ENCODE data around the gene SF3B1.
A peak's percentile ranks its signal among the peaks of the same experiment; 100 is the strongest.

Gene SF3B1

GRCh38 chr2:197405582-197405981 lies 29.2 kb downstream of the SF3B1 start:
- Histone ChIP-seq H3K27ac (no peak overlapping the region), H3K9me3 (ENCODE audit: low read depth, low read length) (no peaks in the 10 kb centered on the region), H3K36me3 (ENCODE audit: insufficient read depth, low read length) (peaks cover 97% of the 10 kb centered on the region), H3K4me3 (no peak overlapping the region), H3K9ac (ENCODE audit: insufficient read length) (no peak overlapping the region)
- TF ChIP-seq EZH2 (IDR thresholded peaks at IDR 0.05): no peak
- no peak for TF ChIP-seq FOXP2 (optimal IDR thresholded peaks at IDR 0.05; ENCODE audit: control extremely low read depth, extremely low read length, insufficient read depth)
- no peak for TF ChIP-seq POLR2AphosphoS5 (IDR thresholded peaks at IDR 0.05; ENCODE audit: borderline replicate concordance, low read depth, low read length)
- DNase-seq (ENCODE audit: low read depth, low spot score): no peak

GRCh38 chr2:197399887-197400540 lies 34.8 kb downstream of the SF3B1 start:
- Histone ChIP-seq H3K9me3 (ENCODE audit: low read depth, low read length) (no peaks in the 10 kb centered on the region), H3K9ac (ENCODE audit: insufficient read length) (no peak overlapping the region), H3K27ac (no peak overlapping the region), H3K36me3 (ENCODE audit: insufficient read depth, low read length) (peaks cover 98% of the 10 kb centered on the region), H3K4me3 (no peak overlapping the region)
- no peak for DNase-seq (ENCODE audit: low read depth, low spot score)
- no peak for TF ChIP-seq POLR2AphosphoS5 (IDR thresholded peaks at IDR 0.05; ENCODE audit: borderline replicate concordance, low read depth, low read length)
- no peak for TF ChIP-seq EZH2 (IDR thresholded peaks at IDR 0.05)
- no peak for TF ChIP-seq FOXP2 (optimal IDR thresholded peaks at IDR 0.05; ENCODE audit: control extremely low read depth, extremely low read length, insufficient read depth)

- Histone ChIP-seq H3K27ac (no peak overlapping the region), H3K9me3 (ENCODE audit: low read depth, low read length) (no peaks in the 10 kb centered on the region), H3K9ac (ENCODE audit: insufficient read length) (no peak overlapping the region), H3K36me3 (ENCODE audit: insufficient read depth, low read length) (peaks cover 97% of the 10 kb centered on the region), H3K4me3 (no peak overlapping the region)
- TF ChIP-seq POLR2AphosphoS5 (IDR thresholded peaks at IDR 0.05; ENCODE audit: borderline replicate concordance, low read depth, low read length) (no peak), EZH2 (IDR thresholded peaks at IDR 0.05) (no peak), FOXP2 (optimal IDR thresholded peaks at IDR 0.05; ENCODE audit: control extremely low read depth, extremely low read length, insufficient read depth) (no peak)
- no peak for DNase-seq (ENCODE audit: low read depth, low spot score)
Observed at GRCh38 chr2:197398913-197399312, 35.9 kb downstream of the SF3B1 start.

GRCh38 chr2:197391220-197391717 lies 43.6 kb downstream of the SF3B1 start:
- DNase-seq (ENCODE audit: low read depth, low spot score): no peak
- no peak overlapping the region for H3K27ac ChIP-seq
- H3K9me3 ChIP-seq (ENCODE audit: low read depth, low read length): no peaks in the 10 kb centered on the region
- H3K36me3 ChIP-seq (ENCODE audit: insufficient read depth, low read length): peaks cover 53% of the 10 kb centered on the region
- no peak overlapping the region for H3K4me3 ChIP-seq
- TF ChIP-seq POLR2AphosphoS5 (IDR thresholded peaks at IDR 0.05; ENCODE audit: borderline replicate concordance, low read depth, low read length) (no peak), EZH2 (IDR thresholded peaks at IDR 0.05) (no peak), FOXP2 (optimal IDR thresholded peaks at IDR 0.05; ENCODE audit: control extremely low read depth, extremely low read length, insufficient read depth) (no peak)
- H3K9ac ChIP-seq (ENCODE audit: insufficient read length): no peak overlapping the region

GRCh38 chr2:197388866-197389587 lies 45.8 kb downstream of the SF3B1 start:
- DNase-seq (ENCODE audit: low read depth, low spot score): no peak

GRCh38 chr2:197387179-197387578 lies 47.6 kb downstream of the SF3B1 start:
- H3K27ac ChIP-seq: no peak overlapping the region
- no peak overlapping the region for H3K9ac ChIP-seq (ENCODE audit: insufficient read length)
- TF ChIP-seq FOXP2 (optimal IDR thresholded peaks at IDR 0.05; ENCODE audit: control extremely low read depth, extremely low read length, insufficient read depth) (no peak), POLR2AphosphoS5 (IDR thresholded peaks at IDR 0.05; ENCODE audit: borderline replicate concordance, low read depth, low read length) (no peak), EZH2 (IDR thresholded peaks at IDR 0.05) (no peak)
- DNase-seq (ENCODE audit: low read depth, low spot score): no peak
- peaks cover 21% of the 10 kb centered on the region for H3K36me3 ChIP-seq (ENCODE audit: insufficient read depth, low read length)
- H3K4me3 ChIP-seq: no peak overlapping the region
- no peaks in the 10 kb centered on the region for H3K9me3 ChIP-seq (ENCODE audit: low read depth, low read length)

More at GRCh38 chr2:197388866-197389587, 45.8 kb downstream of the SF3B1 start:
- Histone ChIP-seq H3K27ac (peak overlapping the region; percentile 64; the same call in 1 of the 2 replicates), H3K9ac (ENCODE audit: insufficient read length) (no peak overlapping the region), H3K9me3 (ENCODE audit: low read depth, low read length) (no peaks in the 10 kb centered on the region), H3K4me3 (no peak overlapping the region), H3K36me3 (ENCODE audit: insufficient read depth, low read length) (peaks cover 32% of the 10 kb centered on the region)
- no peak for TF ChIP-seq EZH2 (IDR thresholded peaks at IDR 0.05)
- no peak for TF ChIP-seq POLR2AphosphoS5 (IDR thresholded peaks at IDR 0.05; ENCODE audit: borderline replicate concordance, low read depth, low read length)
- TF ChIP-seq FOXP2 (optimal IDR thresholded peaks at IDR 0.05; ENCODE audit: control extremely low read depth, extremely low read length, insufficient read depth): no peak

- DNase-seq (ENCODE audit: low read depth, low spot score): no peak
- H3K27ac ChIP-seq: no peak overlapping the region
- TF ChIP-seq EZH2 (IDR thresholded peaks at IDR 0.05): no peak
- TF ChIP-seq POLR2AphosphoS5 (IDR thresholded peaks at IDR 0.05; ENCODE audit: borderline replicate concordance, low read depth, low read length): no peak
- TF ChIP-seq FOXP2 (optimal IDR thresholded peaks at IDR 0.05; ENCODE audit: control extremely low read depth, extremely low read length, insufficient read depth): no peak
Observed at GRCh38 chr2:197386242-197386641, 48.6 kb downstream of the SF3B1 start.

GRCh38 chr2:197383825-197384224 lies 51.0 kb downstream of the SF3B1 start:
- H3K9me3 ChIP-seq (ENCODE audit: low read depth, low read length): no peaks in the 10 kb centered on the region
- no peaks in the 10 kb centered on the region for H3K36me3 ChIP-seq (ENCODE audit: insufficient read depth, low read length)
- H3K27ac ChIP-seq: no peak overlapping the region
- H3K9ac ChIP-seq (ENCODE audit: insufficient read length): no peak overlapping the region
- DNase-seq (ENCODE audit: low read depth, low spot score): no peak
- TF ChIP-seq POLR2AphosphoS5 (IDR thresholded peaks at IDR 0.05; ENCODE audit: borderline replicate concordance, low read depth, low read length) (no peak), EZH2 (IDR thresholded peaks at IDR 0.05) (no peak), FOXP2 (optimal IDR thresholded peaks at IDR 0.05; ENCODE audit: control extremely low read depth, extremely low read length, insufficient read depth) (no peak)
- no peak overlapping the region for H3K4me3 ChIP-seq

More at GRCh38 chr2:197386242-197386641, 48.6 kb downstream of the SF3B1 start:
- no peak overlapping the region for H3K9ac ChIP-seq (ENCODE audit: insufficient read length)
- H3K4me3 ChIP-seq: no peak overlapping the region
- H3K9me3 ChIP-seq (ENCODE audit: low read depth, low read length): no peaks in the 10 kb centered on the region
- H3K36me3 ChIP-seq (ENCODE audit: insufficient read depth, low read length): peaks cover 12% of the 10 kb centered on the region

Data from SK-N-MC (cell line).